ENCODE measurements around the gene KMT5C.

The KMT5C gene

GRCh38 chr19:55305983-55306562, 33.6 kb upstream of the KMT5C start:
- intact Hi-C loops (cut with DNase I; ENCODE audit: low total_unique reads), result no loop called here
- TF ChIP-seq CTCF (IDR thresholded peaks at IDR 0.05), result no peak
- Histone ChIP-seq H3K9me3 (no peaks in the 10 kb centered on the region), H3K4me1 (peaks cover 0 to 6% (median 0%) of the 10 kb centered on the region in 4 donors), H3K27me3 (peaks cover 0 to 3% of the 10 kb centered on the region in 2 donors), H3K36me3 (peaks cover 0 to 9% (median 6%) of the 10 kb centered on the region in 3 donors), H3K27ac (no peak overlapping the region), H3K4me3 (no peak overlapping the region)
- DNase-seq, result no peak

DNA sequence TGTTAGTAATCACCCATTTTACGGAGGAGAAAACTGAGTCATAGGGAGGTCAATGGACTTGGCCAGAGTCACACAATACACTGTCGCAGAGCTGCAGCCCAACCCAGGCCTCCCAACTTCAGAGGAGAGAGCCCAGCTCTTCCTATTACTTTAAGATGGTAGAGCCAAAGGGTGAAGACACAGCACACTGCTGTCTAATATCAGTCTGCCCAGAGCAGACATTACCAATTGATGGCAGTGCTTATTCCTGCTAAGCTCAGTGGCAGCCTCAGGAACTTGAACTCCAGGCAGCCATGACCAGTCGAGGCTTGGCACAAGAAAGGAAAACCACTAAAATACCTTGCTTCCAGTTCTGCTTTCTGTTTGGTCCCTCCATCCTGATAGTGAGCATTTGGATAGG, 33.0 kb upstream of the KMT5C start:
- no peak overlapping the region for H3K4me3 ChIP-seq
- H3K27me3 ChIP-seq, result peaks cover 0 to 3% of the 10 kb centered on the region in 2 donors
- intact Hi-C loops (cut with DNase I; ENCODE audit: low total_unique reads), result no loop called here
- TF ChIP-seq CTCF (IDR thresholded peaks at IDR 0.05), result no peak
- H3K9me3 ChIP-seq, result no peaks in the 10 kb centered on the region
- H3K27ac ChIP-seq, result no peak overlapping the region
- DNase-seq, result no peak
- peaks cover 0 to 3% (median 0%) of the 10 kb centered on the region in 4 donors for H3K4me1 ChIP-seq
- peaks cover 0 to 9% (median 6%) of the 10 kb centered on the region in 3 donors for H3K36me3 ChIP-seq

DNA sequence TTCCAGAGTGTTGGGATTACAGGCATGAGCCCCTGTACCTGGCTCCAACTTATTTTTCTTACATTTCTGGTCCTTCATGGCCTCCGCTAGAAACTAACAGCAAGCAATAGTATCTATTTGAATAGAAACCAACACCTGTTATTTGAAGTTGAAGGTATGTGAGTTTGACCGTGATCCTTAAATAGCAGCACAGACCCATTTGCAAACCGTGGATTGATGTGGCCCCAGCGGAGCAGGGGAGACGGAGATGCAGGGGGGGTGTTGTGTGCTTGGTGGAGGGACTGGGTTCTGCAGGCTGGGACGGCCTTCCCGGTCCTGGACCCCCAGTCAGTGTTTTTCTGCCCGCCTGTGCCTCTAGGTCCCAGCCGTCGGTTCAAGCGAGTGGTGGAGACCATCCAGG, 31.4 kb upstream of the KMT5C start:
- Histone ChIP-seq H3K27ac (no peak overlapping the region), H3K9me3 (no peaks in the 10 kb centered on the region), H3K27me3 (peaks cover 0 to 3% of the 10 kb centered on the region in 2 donors), H3K36me3 (peaks cover 0 to 9% (median 6%) of the 10 kb centered on the region in 3 donors), H3K4me3 (no peak overlapping the region), H3K4me1 (no peaks in the 10 kb centered on the region)
- no peak for TF ChIP-seq CTCF (IDR thresholded peaks at IDR 0.05)
- intact Hi-C loops (cut with DNase I; ENCODE audit: low total_unique reads), result no loop called here
- no peak for DNase-seq

DNA sequence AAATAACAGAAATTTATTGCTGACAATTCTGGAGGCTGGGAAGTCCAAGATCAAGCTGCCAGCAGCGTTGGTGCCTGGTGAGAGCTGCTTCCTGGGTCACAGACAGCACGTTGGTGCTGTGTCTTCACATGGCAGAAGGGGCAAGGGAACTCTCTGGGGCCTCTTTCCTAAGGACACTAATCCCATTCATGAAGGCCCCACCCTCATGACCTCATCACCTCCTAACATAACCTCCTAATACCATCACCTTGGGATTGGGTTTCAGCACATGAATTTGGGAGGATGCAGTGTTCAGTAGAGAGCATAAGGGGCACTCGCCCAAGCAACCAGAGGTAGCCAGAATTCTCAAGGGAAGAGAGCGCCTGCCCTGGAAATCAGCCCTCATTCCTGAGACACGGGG, 30.2 kb upstream of the KMT5C start:
- Histone ChIP-seq H3K27ac (no peak overlapping the region), H3K4me1 (no peaks in the 10 kb centered on the region), H3K36me3 (peaks cover 0 to 9% (median 6%) of the 10 kb centered on the region in 3 donors), H3K4me3 (no peak overlapping the region), H3K27me3 (peaks cover 0 to 3% of the 10 kb centered on the region in 2 donors), H3K9me3 (no peaks in the 10 kb centered on the region)
- no peak for DNase-seq
- no peak for TF ChIP-seq CTCF (IDR thresholded peaks at IDR 0.05)
- intact Hi-C loops (cut with DNase I; ENCODE audit: low total_unique reads), result no loop called here

GRCh38 chr19:55310498-55310897, 29.2 kb upstream of the KMT5C start:
- H3K4me1 ChIP-seq, result no peaks in the 10 kb centered on the region
- peaks cover 0 to 3% of the 10 kb centered on the region in 2 donors for H3K27me3 ChIP-seq
- TF ChIP-seq CTCF (IDR thresholded peaks at IDR 0.05), result no peak
- no peak for DNase-seq
- no peak overlapping the region for H3K27ac ChIP-seq
- no peaks in the 10 kb centered on the region for H3K9me3 ChIP-seq
- no peak overlapping the region for H3K4me3 ChIP-seq
- intact Hi-C loops (cut with DNase I; ENCODE audit: low total_unique reads), result no loop called here
- peaks cover 0 to 9% (median 6%) of the 10 kb centered on the region in 3 donors for H3K36me3 ChIP-seq

GRCh38 chr19:55311397-55311796, 28.3 kb upstream of the KMT5C start:
- Histone ChIP-seq H3K4me3 (no peak overlapping the region), H3K27me3 (peaks cover 0 to 3% of the 10 kb centered on the region in 2 donors), H3K4me1 (no peaks in the 10 kb centered on the region), H3K36me3 (peaks cover 0 to 6% (median 5%) of the 10 kb centered on the region in 3 donors), H3K9me3 (no peaks in the 10 kb centered on the region), H3K27ac (no peak overlapping the region)
- intact Hi-C loops (cut with DNase I; ENCODE audit: low total_unique reads), result no loop called here
- no peak for DNase-seq
- no peak for TF ChIP-seq CTCF (IDR thresholded peaks at IDR 0.05)

Data from tibial artery (tissue), 4 donors.